ENCODE results near the gene OCSTAMP.

DNA sequence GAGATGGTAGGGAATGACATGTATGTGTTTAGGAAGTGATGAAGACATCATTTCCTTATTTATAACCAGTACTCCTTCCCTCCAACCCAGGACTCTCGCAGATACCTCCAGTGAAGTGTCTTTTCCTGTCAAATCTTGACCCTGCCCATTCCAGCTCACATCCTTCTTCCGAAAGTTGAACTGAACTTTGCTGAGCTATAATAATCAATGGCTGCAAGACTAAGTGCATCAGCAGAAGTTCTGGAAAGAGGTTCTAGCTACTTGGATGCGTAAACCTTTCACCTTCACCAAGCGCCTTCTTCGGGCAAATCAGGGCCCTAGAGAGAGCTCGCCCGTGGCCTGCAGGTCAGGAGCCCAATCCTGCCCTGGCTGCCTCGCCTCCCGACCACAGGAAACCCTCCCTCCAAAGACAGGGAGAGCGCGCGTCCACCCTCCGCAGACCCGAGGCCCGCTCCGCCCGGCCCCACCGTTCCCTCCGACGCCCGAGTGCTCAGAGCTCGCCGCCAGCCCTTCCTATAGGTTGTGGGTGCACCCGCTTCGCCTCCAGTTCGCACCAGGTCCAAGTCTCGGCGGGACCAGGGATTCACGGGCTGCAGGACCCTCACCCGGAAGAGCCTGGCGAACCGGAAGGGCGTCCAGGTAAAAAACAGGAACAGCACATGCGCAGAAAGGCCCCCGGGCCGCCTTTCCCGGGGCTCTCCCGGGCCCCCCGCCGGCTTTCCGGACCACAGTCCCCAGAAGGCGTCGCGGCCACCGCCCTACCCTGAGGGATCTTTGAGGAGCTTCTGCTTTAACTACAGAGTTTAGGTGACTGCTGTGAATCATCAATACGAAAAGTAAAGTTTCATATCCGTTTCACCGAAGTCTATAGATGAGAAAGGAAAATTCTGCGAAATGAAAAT, 37.3 kb downstream of the OCSTAMP start, which contains the start of gene ZNF334:
- TF ChIP-seq, protein P1, sequence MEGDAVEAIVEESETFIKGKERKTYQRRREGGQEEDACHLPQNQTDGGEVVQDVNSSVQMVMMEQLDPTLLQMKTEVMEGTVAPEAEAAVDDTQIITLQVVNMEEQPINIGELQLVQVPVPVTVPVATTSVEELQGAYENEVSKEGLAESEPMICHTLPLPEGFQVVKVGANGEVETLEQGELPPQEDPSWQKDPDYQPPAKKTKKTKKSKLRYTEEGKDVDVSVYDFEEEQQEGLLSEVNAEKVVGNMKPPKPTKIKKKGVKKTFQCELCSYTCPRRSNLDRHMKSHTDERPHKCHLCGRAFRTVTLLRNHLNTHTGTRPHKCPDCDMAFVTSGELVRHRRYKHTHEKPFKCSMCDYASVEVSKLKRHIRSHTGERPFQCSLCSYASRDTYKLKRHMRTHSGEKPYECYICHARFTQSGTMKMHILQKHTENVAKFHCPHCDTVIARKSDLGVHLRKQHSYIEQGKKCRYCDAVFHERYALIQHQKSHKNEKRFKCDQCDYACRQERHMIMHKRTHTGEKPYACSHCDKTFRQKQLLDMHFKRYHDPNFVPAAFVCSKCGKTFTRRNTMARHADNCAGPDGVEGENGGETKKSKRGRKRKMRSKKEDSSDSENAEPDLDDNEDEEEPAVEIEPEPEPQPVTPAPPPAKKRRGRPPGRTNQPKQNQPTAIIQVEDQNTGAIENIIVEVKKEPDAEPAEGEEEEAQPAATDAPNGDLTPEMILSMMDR (IDR thresholded peaks at IDR 0.05; ENCODE audit: insufficient read depth, low read depth, low read length), result no peak
- no peak for TF ChIP-seq EZH2 (IDR thresholded peaks at IDR 0.05; ENCODE audit: insufficient read depth, low read length)

Data from astrocyte (in vitro differentiated cells and primary cell).